NB4 (cell line): ENCODE data around the gene CCDC54.

Source experiments
- POLR2A ChIP-seq: IDR thresholded peaks from 2 replicates; pipeline ENCODE4 v1.6.1; 2011; ENCODE audit warnings: mild to moderate bottlenecking; ENCODE audit not compliant: insufficient read length; ENCODE audit errors: extremely low read depth
- TF ChIP-seq, protein P1 (sequence below): IDR thresholded peaks from one replicate; pipeline ENCODE4 v1.5.1; 2012; ENCODE audit warnings: low read depth, low read length
- TF ChIP-seq, protein P2 (sequence below): IDR thresholded peaks from 2 replicates; pipeline ENCODE4 v1.6.1; 2011; ENCODE audit warnings: low read depth, low read length

DNA sequence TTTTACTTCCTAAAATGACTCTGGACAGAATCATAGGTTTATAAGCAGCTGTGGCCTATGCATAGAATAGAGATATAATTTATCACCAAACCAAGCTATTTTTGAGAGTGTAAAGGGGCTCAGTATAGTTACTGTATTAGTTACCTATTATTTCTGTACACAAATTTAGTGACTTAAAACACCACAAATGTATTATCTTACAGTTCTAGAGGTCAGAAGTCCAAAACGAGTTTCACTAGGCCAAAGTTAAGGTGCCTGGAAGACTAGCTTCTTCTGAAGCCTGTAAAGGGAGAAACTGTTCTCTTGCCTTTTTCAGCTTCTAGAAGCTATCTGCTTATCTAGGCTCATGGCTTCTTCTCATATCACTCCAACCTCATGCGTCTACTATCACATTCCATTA is 30.1 kb downstream of the CCDC54 start:
- TF ChIP-seq, protein P1, sequence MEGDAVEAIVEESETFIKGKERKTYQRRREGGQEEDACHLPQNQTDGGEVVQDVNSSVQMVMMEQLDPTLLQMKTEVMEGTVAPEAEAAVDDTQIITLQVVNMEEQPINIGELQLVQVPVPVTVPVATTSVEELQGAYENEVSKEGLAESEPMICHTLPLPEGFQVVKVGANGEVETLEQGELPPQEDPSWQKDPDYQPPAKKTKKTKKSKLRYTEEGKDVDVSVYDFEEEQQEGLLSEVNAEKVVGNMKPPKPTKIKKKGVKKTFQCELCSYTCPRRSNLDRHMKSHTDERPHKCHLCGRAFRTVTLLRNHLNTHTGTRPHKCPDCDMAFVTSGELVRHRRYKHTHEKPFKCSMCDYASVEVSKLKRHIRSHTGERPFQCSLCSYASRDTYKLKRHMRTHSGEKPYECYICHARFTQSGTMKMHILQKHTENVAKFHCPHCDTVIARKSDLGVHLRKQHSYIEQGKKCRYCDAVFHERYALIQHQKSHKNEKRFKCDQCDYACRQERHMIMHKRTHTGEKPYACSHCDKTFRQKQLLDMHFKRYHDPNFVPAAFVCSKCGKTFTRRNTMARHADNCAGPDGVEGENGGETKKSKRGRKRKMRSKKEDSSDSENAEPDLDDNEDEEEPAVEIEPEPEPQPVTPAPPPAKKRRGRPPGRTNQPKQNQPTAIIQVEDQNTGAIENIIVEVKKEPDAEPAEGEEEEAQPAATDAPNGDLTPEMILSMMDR = no peak
- no peak for TF ChIP-seq POLR2A
- TF ChIP-seq, protein P2, sequence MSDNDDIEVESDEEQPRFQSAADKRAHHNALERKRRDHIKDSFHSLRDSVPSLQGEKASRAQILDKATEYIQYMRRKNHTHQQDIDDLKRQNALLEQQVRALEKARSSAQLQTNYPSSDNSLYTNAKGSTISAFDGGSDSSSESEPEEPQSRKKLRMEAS = no peak
